ENCODE results near the gene RPP25L. TPM values are rescaled to one million over a fixed set of nuclear protein-coding genes. Genes with fewer than 3 reads are reported as not detected.

RPP25L gene
- total RNA-seq, 2 donors from 2014 or later, result 19.3 to 22.4 TPM

DNA sequence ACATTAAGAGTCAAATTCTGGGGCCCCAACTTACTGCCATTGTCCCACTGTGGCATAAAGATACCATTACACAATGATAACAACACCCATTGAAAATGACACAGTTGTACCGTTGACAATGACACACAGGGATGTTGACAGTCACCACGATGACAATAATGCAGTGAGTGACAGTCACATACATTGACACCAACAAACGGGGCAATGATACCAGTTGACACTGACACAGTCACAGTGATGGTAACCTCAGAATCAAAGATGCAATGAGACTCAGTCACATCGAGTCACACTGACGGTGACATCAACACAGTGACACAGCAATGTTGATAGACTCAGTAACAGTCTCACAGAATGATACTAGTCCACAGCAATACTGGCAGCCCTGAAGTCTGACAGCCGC lies 39.3 kb downstream of the RPP25L start:
- Mint-ChIP-seq H3K4me3 (no peak overlapping the region), H3K4me1 (peaks cover 11% of the 10 kb centered on the region), H3K9me3 (no peaks in the 10 kb centered on the region), H3K27ac (no peak overlapping the region), H3K27me3 (ENCODE audit: insufficient read depth) (peaks cover 39% of the 10 kb centered on the region), H3K36me3 (ENCODE audit: low read depth) (no peaks in the 10 kb centered on the region)
- H3K27ac ChIP-seq (ENCODE audit: low read depth, low read length), result no peak overlapping the region
- TF ChIP-seq, protein P1, sequence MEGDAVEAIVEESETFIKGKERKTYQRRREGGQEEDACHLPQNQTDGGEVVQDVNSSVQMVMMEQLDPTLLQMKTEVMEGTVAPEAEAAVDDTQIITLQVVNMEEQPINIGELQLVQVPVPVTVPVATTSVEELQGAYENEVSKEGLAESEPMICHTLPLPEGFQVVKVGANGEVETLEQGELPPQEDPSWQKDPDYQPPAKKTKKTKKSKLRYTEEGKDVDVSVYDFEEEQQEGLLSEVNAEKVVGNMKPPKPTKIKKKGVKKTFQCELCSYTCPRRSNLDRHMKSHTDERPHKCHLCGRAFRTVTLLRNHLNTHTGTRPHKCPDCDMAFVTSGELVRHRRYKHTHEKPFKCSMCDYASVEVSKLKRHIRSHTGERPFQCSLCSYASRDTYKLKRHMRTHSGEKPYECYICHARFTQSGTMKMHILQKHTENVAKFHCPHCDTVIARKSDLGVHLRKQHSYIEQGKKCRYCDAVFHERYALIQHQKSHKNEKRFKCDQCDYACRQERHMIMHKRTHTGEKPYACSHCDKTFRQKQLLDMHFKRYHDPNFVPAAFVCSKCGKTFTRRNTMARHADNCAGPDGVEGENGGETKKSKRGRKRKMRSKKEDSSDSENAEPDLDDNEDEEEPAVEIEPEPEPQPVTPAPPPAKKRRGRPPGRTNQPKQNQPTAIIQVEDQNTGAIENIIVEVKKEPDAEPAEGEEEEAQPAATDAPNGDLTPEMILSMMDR (conservative IDR thresholded peaks at IDR 0.05), result no peak
- no peak for DNase-seq
- no peak overlapping the region for H3K9ac ChIP-seq (ENCODE audit: extremely low read depth, low read length, poor library complexity, severe bottlenecking)
- H3K27me3 ChIP-seq (ENCODE audit: control insufficient read depth, insufficient read depth, low read length, poor library complexity, severe bottlenecking), result peaks cover 21% of the 10 kb centered on the region
- H3K4me1 ChIP-seq (ENCODE audit: control insufficient read depth, insufficient read depth, low read length), result no peaks in the 10 kb centered on the region
- no peaks in the 10 kb centered on the region for H3K36me3 ChIP-seq (ENCODE audit: control insufficient read depth, insufficient read depth, low read length)
- H3K4me3 ChIP-seq (ENCODE audit: low read length), result no peak overlapping the region
- 92 to 93% methylated on average over 5 to 6 of the region's 6 CpGs for WGBS, 2 experiments (ENCODE audit: insufficient coverage in 1 of 2, insufficient read length in 1 of 2)
- H3K9me3 ChIP-seq (ENCODE audit: control insufficient read depth, low read length), result no peaks in the 10 kb centered on the region

DNA sequence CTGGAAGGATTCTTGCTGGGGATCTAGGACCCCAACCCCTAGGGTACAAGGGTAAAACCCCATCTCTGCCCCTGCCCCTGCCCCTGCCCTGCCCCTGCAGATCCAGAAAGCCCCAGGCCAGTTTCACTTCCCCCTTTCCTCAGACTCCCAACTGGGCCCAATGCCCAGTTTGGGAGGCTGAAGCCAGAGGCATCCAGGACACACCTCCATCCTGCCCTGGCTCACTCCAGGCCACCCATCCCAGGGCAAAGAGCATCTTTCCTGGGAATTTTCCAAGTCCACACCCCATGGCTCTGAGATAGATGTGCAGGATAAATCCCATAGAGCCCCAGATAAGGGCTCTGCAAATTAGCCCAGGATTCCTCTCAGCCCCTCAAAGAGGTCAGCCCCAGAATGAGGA lies 39.8 kb downstream of the RPP25L start:
- Mint-ChIP-seq H3K27me3 (ENCODE audit: insufficient read depth) (peaks cover 35% of the 10 kb centered on the region), H3K4me3 (no peak overlapping the region), H3K27ac (no peak overlapping the region), H3K36me3 (ENCODE audit: low read depth) (no peaks in the 10 kb centered on the region), H3K4me1 (peaks cover 8% of the 10 kb centered on the region), H3K9me3 (no peaks in the 10 kb centered on the region)
- Histone ChIP-seq H3K4me3 (ENCODE audit: low read length) (no peak overlapping the region), H3K4me1 (ENCODE audit: control insufficient read depth, insufficient read depth, low read length) (no peaks in the 10 kb centered on the region), H3K36me3 (ENCODE audit: control insufficient read depth, insufficient read depth, low read length) (no peaks in the 10 kb centered on the region), H3K27ac (ENCODE audit: low read depth, low read length) (no peak overlapping the region), H3K9ac (ENCODE audit: extremely low read depth, low read length, poor library complexity, severe bottlenecking) (no peak overlapping the region), H3K27me3 (ENCODE audit: control insufficient read depth, insufficient read depth, low read length, poor library complexity, severe bottlenecking) (peaks cover 19% of the 10 kb centered on the region), H3K9me3 (ENCODE audit: control insufficient read depth, low read length) (no peaks in the 10 kb centered on the region)
- DNase-seq, result no peak
- TF ChIP-seq, protein P1 (conservative IDR thresholded peaks at IDR 0.05), result no peak

DNA sequence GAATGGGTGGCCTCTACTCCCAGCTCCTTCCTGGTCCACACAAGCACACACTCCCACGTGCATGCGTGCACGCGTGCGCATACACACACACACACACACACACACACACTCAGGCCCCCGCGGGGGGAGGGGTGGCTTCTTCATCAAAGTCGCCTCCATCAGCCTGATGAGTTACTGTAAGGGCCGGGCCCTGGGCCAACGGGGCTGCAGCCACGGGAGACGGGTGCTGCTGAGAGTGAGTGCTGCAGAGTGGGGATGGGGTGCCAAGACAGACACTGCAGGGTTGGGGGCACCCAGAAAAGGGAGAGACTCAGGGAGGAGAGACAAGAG lies 40.5 kb downstream of the RPP25L start:
- H3K4me3 Mint-ChIP-seq, result no peak overlapping the region
- peaks cover 8% of the 10 kb centered on the region for H3K4me1 Mint-ChIP-seq

More for the DNA sequence above, 40.5 kb downstream of the RPP25L start:
- no peaks in the 10 kb centered on the region for H3K36me3 ChIP-seq (ENCODE audit: control insufficient read depth, insufficient read depth, low read length)
- H3K9me3 Mint-ChIP-seq, result no peaks in the 10 kb centered on the region
- no peak overlapping the region for H3K9ac ChIP-seq (ENCODE audit: extremely low read depth, low read length, poor library complexity, severe bottlenecking)
- H3K27ac ChIP-seq (ENCODE audit: low read depth, low read length), result peak overlapping the region; percentile 66
- H3K27ac Mint-ChIP-seq, result no peak overlapping the region
- 88 to 92% methylated on average over 6 to 12 of the region's 12 CpGs for WGBS, 2 experiments (ENCODE audit: insufficient coverage in 1 of 2, insufficient read length in 1 of 2)
- H3K4me1 ChIP-seq (ENCODE audit: control insufficient read depth, insufficient read depth, low read length), result no peaks in the 10 kb centered on the region
- H3K4me3 ChIP-seq (ENCODE audit: low read length), result no peak overlapping the region
- no peaks in the 10 kb centered on the region for H3K9me3 ChIP-seq (ENCODE audit: control insufficient read depth, low read length)
- H3K27me3 Mint-ChIP-seq (ENCODE audit: insufficient read depth), result peaks cover 35% of the 10 kb centered on the region
- peaks cover 21% of the 10 kb centered on the region for H3K27me3 ChIP-seq (ENCODE audit: control insufficient read depth, insufficient read depth, low read length, poor library complexity, severe bottlenecking)
- H3K36me3 Mint-ChIP-seq (ENCODE audit: low read depth), result no peaks in the 10 kb centered on the region
- no peak for DNase-seq
- TF ChIP-seq, protein P1 (conservative IDR thresholded peaks at IDR 0.05), result no peak
